NCI-H226 (cell line): Measurements from ENCODE around the gene VSIG1.

ENCODE experiments used
- DNase-seq: peaks from one replicate; pipeline ENCODE4 v3.0.0-alpha.2; 2015

VSIG1 gene

GRCh38 chrX:108068121-108068520 lies 23.3 kb downstream of the VSIG1 start:
- DNase-seq = no peak

- DNase-seq = peak; percentile 64
These were observed 26.0 kb downstream of the VSIG1 start for GRCh38 chrX:108070891-108071290.

DNA sequence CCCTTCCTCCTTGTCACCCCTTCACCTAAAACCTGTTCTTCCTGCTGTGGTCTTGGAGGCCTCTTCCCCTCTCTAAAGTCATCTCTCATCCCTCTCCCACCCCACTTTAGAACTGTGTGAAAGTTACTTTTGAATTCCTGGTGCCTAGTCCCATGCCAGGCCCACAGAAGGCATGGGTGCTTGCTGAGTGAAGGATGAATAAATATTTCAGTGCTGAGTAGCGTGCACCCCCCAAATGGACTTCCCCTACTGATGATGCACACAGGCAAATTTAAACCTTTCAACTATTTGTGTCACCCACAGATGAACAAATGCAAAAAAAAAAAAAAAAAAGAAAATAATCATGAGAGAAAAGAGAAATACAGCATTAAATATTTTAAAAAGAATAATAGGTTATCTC lies 26.7 kb downstream of the VSIG1 start:
- DNase-seq = peak; percentile 24

DNA sequence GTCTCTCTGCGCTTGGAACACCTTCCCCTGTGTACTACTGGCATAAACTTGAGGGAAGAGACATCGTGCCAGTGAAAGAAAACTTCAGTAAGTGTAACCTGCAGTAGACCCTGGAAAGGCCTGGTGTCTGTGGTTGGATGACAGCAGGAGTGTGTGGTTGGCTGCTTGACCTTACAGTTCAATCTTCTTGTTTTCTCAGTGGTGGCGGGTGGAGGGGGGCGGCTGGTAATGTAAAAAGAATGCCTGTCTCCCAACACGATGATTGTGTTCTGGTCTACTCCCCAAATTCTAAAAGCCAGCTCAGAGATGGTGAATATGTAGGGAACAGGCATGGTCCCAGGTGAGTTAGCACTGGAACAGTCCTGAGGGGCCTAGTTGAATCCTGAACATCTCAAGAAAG lies 27.9 kb downstream of the VSIG1 start:
- peak; percentile 56 for DNase-seq

DNA sequence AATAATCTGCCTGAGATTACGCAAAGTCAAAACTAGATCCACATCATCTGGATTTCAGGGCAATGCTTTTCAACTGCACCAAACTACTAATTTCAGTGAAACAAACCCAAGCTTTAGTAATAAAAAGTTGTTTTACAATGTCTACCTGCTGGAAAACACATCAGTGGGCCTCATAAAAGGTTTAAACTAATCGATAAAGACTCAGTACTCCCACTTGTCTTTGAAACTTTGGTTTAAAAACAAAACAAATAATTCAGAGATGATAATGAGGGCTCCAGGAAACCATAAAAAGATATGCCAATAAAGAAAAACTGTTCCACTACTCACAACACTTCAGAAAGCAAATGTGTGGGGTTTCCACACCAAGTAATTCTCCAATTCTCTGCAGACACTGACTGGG lies 36.2 kb downstream of the VSIG1 start:
- DNase-seq = no peak

GRCh38 chrX:108087792-108088191 lies 42.9 kb downstream of the VSIG1 start:
- DNase-seq = no peak

DNA sequence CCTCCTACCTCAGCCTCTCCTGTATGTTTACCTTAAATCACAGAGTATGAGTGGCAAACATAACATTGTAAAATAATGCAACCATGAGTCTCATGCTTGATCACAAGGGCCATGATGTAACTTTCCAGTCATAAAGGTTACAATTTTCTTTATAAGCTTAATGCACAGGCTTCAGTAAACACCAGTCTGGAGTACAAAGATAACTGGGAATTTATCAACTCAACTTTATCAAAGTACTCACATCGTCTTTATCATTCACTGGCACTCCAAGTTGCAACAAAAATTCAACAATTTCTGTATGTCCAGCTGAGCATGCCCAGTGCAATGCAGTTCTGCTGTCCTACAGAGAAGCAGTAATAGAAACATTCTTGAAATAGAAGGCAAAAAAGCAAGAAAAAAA lies 43.6 kb downstream of the VSIG1 start:
- no peak for DNase-seq

DNA sequence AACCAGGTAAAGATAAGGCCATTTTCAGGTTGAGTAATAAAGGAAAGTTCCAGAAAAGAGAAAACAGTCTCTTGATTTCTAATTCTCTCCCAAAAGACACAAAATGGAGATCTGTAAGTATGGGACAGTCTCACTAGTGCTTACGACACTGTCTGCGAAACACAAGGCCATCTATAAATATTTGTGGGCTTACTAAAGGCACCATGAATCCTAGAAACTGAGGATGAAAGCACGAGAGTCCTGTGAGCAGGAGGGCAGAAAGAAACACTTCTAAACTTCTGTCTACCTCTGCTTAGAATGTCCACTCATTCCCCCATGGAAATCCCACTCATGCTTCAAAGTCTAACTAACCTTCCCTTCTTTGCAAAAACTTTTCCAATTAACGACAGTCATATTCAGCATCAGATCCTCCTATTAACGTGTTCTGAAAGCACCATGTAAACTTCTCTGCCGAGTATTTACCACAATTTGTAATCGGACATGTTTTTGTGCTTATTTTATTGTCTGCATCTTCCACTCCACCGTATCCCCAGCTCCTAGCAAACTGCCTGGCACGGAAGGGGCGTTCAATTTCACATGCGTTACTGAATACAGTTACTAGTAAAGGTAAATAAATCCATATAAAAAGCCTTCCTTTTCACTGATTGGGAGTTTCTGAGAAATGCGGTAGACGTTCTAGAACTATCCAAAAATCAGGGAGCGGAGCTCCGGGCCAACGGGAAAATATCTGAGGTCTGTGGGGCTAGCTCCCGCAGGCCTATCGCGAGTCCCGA lies 45.8 kb downstream of the VSIG1 start:
- no peak for DNase-seq

DNA sequence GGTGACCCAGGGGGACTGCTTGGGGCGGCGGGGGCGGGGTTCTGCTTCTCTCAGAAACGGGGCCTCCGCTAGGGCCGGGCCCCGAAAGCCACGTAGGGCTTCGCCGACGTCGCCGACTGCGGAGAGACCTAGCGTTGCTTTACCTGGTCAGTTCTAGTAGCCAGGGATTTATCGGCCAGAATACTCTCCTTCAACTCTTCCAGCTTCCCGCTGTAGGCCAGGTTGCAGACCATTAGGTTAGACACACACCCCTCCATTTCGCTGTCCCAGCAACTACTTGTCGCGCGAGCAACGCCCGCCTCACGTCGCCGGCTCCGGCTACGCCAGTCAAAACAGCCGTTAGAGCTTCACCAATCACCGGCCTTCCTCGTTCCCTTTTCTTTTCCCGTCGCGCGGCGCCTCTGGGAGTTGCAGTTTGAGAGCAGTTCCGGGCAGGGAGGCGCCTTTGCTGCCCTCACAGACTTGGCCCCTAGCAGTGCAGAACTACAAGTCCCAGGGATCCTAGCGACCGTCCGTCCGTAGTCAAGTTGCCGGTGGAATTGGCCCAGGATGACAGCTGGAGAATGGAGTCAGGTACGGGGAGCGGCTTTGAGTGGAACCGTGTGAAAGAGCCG lies 46.5 kb downstream of the VSIG1 start, which contains the start of the genes ATG4A and PSMD10:
TSS of gene ATG4A (plus strand) at position 515 of the 614 bp plus-strand sequence. CDS start at position 564, 49 bp downstream.
TSS of gene PSMD10 (minus strand) at position 279 of the 614 bp plus-strand sequence. CDS start at position 257, 22 bp downstream.
- DNase-seq = peak; percentile 94

- DNase-seq = no peak
These were observed 47.0 kb downstream of the VSIG1 start for GRCh38 chrX:108091878-108092291.

DNA sequence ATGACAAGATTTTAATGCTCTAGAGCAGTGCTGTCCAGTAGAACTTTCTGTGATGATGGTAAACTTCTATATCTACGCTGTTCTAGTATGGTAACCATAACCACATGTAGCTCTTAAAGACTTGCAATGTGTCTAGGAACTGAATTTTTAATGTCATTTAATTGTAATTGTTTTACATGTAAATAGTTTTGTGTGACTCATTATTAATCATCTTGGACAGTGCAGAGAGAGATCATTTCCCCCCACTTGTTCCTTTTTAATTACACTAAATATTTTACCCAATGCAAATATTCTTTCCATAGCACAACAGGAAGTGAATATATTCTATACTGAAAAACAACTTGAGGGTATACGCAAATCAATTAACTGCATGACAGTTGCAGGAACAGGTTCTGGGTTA lies 52.5 kb downstream of the VSIG1 start:
- no peak for DNase-seq

GRCh38 chrX:108105473-108105872 lies 60.6 kb downstream of the VSIG1 start:
- DNase-seq = no peak

DNA sequence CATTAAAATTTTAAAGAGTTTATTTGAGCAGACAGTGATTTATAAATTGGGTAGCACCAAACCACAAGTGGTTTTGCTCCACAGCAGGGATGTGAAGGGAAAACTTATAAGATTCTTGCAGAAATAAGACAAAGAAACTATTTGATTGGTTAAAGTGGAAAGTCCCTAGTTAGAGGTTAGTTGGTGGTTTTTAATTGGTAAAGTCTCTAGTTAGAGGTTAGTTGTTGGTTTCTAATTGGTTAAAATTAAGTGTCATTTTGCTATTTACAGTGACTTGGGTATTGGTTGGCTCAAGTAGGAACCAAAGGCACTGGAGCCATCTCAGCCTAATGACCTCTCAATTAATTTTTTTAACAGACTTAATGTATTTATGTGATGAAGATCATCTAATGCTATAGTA lies 69.7 kb downstream of the VSIG1 start:
- DNase-seq = no peak

GRCh38 chrX:108117988-108118387 lies 73.1 kb downstream of the VSIG1 start:
- no peak for DNase-seq

DNA sequence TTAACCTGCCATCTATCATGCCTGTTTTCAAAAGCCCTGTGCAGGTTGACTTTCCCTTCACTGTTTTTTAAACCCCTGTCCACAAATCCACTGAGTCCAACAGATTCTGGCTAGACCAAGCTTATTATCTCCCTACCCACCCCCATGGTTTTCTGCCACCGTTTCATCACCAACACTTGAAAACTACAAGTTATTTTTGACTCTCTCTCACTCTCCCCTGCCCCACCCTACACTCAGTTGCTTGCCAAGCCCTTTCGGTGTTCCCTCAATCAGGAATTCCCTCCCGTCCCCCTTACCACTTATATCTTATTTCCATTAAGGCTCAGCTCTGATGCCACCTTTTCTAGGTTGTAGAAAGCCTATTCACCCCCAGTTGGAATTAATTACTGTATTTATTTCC lies 76.4 kb downstream of the VSIG1 start:
- no peak for DNase-seq

GRCh38 chrX:108122748-108123147 lies 77.9 kb downstream of the VSIG1 start:
- DNase-seq = no peak

GRCh38 chrX:108123591-108124366 lies 78.9 kb downstream of the VSIG1 start:
- DNase-seq = no peak

DNA sequence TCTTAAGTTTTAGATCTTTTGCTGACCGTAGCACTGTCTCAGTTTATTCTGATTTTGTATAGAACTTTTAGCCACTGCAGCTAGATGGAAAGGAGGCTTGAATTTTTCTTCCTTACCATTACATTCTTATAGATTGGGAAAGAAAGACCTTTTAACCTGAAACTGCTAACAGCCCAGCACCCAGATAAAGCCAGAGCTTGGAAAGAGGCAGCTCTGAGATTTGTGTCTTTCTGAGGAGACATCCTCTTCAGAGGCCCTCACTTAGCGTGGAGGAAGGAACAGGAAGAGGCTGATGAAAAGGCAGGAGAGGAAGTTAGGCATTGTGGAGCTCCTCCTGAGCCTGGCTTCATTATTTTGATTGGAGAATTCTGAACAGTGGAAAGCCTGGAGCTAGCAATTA lies 81.8 kb downstream of the VSIG1 start:
- no peak for DNase-seq

- DNase-seq = no peak
These were observed 82.3 kb downstream of the VSIG1 start for GRCh38 chrX:108127152-108127551.
